ENCODE data around the gene MRGPRE.

GRCh38 chr11:3183523-3183922, 48.7 kb downstream of the MRGPRE start:
- no peak for TF ChIP-seq POLR2A (IDR thresholded peaks at IDR 0.05; ENCODE audit: low read depth, low read length)
- no peak for TF ChIP-seq POLR2AphosphoS5 (IDR thresholded peaks at IDR 0.05; ENCODE audit: low read depth, low read length)
- no peak for TF ChIP-seq SPI1 (IDR thresholded peaks at IDR 0.05; ENCODE audit: low read depth, low read length)
- TF ChIP-seq PAX5 (IDR thresholded peaks at IDR 0.05; ENCODE audit: insufficient read depth, low read length, severe bottlenecking) = no peak
